CD4-positive, alpha-beta T cell (primary cell): ENCODE measurements around the gene CUEDC1. TPM values are rescaled to one million over a fixed set of nuclear protein-coding genes. Genes with fewer than 3 reads are reported as not detected.

Source experiments
- ATAC-seq: fragments of 200-7000 bp; cut with Tn5 transposase; one replicate; pipeline ENCODE4 v1.10.0; 2022; ENCODE audit warnings: mild to moderate bottlenecking; ENCODE audit not compliant: poor library complexity
- CTCF ChIA-PET: fragments of 350-600 bp; sonication (Branson Sonifier 250); formaldehyde crosslinking; loops from one replicate; lab custom pipeline; 2021; ENCODE audit warnings: antibody characterized with exemption, inconsistent platforms; lab: Charles Lee
- POLR2A ChIA-PET: fragments of 350-600 bp; sonication (Branson Sonifier 250); formaldehyde crosslinking; loops from one replicate; lab custom pipeline; 2021; ENCODE audit warnings: antibody characterized with exemption, inconsistent platforms; lab: Charles Lee
- DNase-seq, 14 experiments: peaks; one replicate each; pipeline ENCODE4 v3.0.0-alpha.2; 2013 to 2020; ENCODE audit warnings: mixed read lengths in 2 of 14
- H3K27ac ChIP-seq, 2 donors: one replicate each; pipeline versions ENCODE4 v1.5.1 to v1.7.0; 2013; ENCODE audit warnings: low read length in 2 of 2, low read depth in 1 of 2, mild to moderate bottlenecking in 1 of 2
- H3K27me3 ChIP-seq, 2 experiments: 1 replicate in 1 of 2; 2 replicates in 1 of 2; pipeline versions ENCODE4 v1.6.1 to v1.7.0; 2013; ENCODE audit warnings: low read length in 2 of 2, control low read depth in 1 of 2, mild to moderate bottlenecking in 1 of 2, moderate library complexity in 1 of 2; ENCODE audit not compliant: insufficient read depth in 2 of 2, control insufficient read depth in 1 of 2
- H3K36me3 ChIP-seq: one replicate; pipeline ENCODE4 v1.6.1; 2013; ENCODE audit warnings: low read length, control low read depth; ENCODE audit not compliant: insufficient read depth
- H3K4me1 ChIP-seq: one replicate; pipeline ENCODE4 v1.6.1; 2013; ENCODE audit warnings: low read length, control low read depth; ENCODE audit not compliant: insufficient read depth
- H3K4me3 ChIP-seq: one replicate; pipeline ENCODE4 v1.5.1; 2013; ENCODE audit warnings: mild to moderate bottlenecking, low read length, moderate library complexity
- H3K9me3 ChIP-seq, 2 experiments: 1 replicate in 1 of 2; 2 replicates in 1 of 2; pipeline versions ENCODE4 v1.6.1 to v1.7.0; 2013; ENCODE audit warnings: low read length in 2 of 2, mild to moderate bottlenecking in 2 of 2, control low read depth in 1 of 2, moderate library complexity in 1 of 2; ENCODE audit not compliant: control insufficient read depth in 1 of 2, insufficient read depth in 1 of 2
- H3K27ac Mint-ChIP-seq: one replicate; pipeline ENCODE4 v1.8.0; 2020; ENCODE audit warnings: mixed read lengths
- H3K27me3 Mint-ChIP-seq: one replicate; pipeline ENCODE4 v1.8.0; 2021; ENCODE audit warnings: mixed read lengths
- H3K36me3 Mint-ChIP-seq: one replicate; pipeline ENCODE4 v1.8.0; 2021; ENCODE audit warnings: low read depth, mixed read lengths
- H3K4me1 Mint-ChIP-seq: one replicate; pipeline ENCODE4 v1.8.0; 2021; ENCODE audit warnings: low read depth, mixed read lengths
- H3K4me3 Mint-ChIP-seq: one replicate; pipeline ENCODE4 v1.8.0; 2020; ENCODE audit warnings: mild to moderate bottlenecking, mixed read lengths
- H3K9me3 Mint-ChIP-seq: one replicate; pipeline ENCODE4 v1.8.0; 2020; ENCODE audit warnings: mixed read lengths
- intact Hi-C, 2 experiments: fragments of 100-400 bp; cut with DNase I in 1 of 2; cut with micrococcal nuclease in 1 of 2; formaldehyde crosslinking; loops; one replicate each; pipeline versions ENCODE4 v1.15.1 to v1.9.0; 2023 to 2025; cut with DNase I, micrococcal nuclease
- total RNA-seq, 174 experiments: library from RNA in 2 of 174; stranded (reverse) in 2 of 174; gene quantifications; one replicate each; pipeline ENCODE4 v1.2.3 and lab custom pipeline; 2021 to 2026
- TF ChIP-seq, protein P1 (sequence below): fragments of 200-600 bp; IDR thresholded peaks from one replicate; pipeline ENCODE4 v1.8.0; 2022; ENCODE audit warnings: antibody characterized with exemption, mild to moderate bottlenecking

Gene CUEDC1
- total RNA-seq, 2 experiments from 2014 or later = 0.41 to 1.0 TPM

DNA sequence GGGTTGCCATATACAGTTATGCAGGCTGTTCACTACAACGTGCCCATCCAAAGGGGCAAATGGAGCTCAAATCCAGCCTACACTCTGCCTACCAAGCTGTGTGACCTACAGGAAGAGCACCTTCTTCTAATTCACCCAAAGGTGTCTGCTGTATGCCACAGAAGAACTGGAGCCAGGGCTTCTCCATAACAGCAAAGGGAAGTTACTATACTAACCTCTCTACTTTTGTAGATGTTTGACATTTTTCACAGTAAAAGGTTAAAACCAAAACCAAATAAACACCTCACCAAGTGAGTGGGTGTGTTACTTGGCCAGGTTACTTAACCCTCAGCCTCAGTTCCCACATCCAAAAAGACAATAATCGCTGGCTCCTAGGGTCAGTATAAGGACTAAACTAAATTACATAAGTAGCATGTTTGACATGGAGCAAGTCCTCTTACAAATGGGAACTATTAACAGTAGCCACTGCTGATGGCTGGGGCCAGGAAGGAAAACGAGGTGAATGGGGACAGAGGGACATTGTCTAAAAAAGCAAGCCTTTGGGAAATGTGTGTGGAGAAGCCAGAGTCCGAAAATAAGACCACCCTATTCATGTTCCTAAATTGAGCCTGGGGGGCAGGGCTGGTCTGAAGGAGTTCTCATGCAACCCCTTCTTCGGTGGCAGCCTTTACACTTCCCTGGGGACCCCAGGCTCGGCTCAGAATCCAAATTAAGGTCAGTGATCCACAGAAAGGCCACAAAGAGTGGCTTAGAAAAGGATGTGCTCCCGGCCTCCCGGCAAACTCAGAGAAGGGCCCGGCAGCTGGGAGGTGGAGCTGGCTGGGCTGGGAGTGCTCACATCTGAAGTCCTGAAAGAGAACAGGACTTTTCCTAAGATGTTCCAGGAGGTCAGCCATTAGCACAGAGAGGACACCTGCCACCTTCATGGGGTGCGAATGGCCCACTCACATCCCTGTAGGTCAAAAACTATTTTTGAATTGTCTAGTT lies 13.5 kb downstream of the CUEDC1 start:
- H3K36me3 ChIP-seq = no peaks in the 10 kb centered on the region
- intact Hi-C loops = no loop called here
- no peak overlapping the region for H3K4me3 ChIP-seq
- no peak overlapping the region for H3K4me3 Mint-ChIP-seq
- H3K27me3 Mint-ChIP-seq = peaks cover 20% of the 10 kb centered on the region
- DNase-seq (no peak), ATAC-seq (no peak)
- peaks cover 12% of the 10 kb centered on the region for H3K4me1 Mint-ChIP-seq
- peaks cover 0 to 3% of the 10 kb centered on the region in 2 experiments for H3K27me3 ChIP-seq
- POLR2A ChIA-PET = no interaction called here
- TF ChIP-seq, protein P1, sequence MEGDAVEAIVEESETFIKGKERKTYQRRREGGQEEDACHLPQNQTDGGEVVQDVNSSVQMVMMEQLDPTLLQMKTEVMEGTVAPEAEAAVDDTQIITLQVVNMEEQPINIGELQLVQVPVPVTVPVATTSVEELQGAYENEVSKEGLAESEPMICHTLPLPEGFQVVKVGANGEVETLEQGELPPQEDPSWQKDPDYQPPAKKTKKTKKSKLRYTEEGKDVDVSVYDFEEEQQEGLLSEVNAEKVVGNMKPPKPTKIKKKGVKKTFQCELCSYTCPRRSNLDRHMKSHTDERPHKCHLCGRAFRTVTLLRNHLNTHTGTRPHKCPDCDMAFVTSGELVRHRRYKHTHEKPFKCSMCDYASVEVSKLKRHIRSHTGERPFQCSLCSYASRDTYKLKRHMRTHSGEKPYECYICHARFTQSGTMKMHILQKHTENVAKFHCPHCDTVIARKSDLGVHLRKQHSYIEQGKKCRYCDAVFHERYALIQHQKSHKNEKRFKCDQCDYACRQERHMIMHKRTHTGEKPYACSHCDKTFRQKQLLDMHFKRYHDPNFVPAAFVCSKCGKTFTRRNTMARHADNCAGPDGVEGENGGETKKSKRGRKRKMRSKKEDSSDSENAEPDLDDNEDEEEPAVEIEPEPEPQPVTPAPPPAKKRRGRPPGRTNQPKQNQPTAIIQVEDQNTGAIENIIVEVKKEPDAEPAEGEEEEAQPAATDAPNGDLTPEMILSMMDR = no peak
- H3K4me1 ChIP-seq = peaks cover 12% of the 10 kb centered on the region
- no peaks in the 10 kb centered on the region for H3K9me3 ChIP-seq
- CTCF ChIA-PET = no interaction called here
- H3K36me3 Mint-ChIP-seq = no peaks in the 10 kb centered on the region
- no peak overlapping the region for H3K27ac Mint-ChIP-seq
- H3K27ac ChIP-seq = no peak overlapping the region
- H3K9me3 Mint-ChIP-seq = no peaks in the 10 kb centered on the region

DNA sequence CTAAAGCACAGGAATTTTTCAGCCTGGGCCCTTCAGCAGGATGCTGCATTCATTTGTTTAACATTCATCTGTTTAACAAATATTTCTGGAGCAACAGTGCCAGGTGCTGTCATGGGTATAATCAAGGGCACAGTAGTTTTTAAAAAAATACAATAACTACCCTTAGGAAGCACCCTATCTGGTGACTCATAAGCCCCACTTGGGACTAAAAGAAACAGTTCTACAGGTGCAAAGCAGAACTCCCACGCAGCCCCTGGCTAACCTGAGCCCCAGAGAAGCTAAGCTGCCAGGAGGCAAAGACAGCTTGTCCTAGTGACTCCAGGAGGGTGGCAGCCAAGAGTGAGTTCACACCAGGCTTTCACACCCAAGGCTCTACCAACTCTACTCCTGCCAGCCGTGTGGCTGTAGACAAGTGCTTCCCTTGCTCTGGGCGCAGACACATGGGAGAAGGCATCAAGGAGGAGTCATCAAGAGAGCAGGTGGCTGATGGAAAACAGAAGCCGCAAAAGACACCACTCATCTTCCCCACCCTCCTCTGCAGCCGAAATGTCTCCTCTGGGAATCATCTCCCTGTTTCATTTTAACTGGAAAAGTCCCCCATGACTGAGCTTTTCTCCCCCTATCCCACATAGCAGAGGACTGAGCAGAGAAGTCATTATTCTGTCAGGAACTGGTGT lies 14.4 kb downstream of the CUEDC1 start:
- ChIA-PET POLR2A (no interaction called here), CTCF (interaction anchor here (0.7 kb wide), 1 partner anchor 12 kb away, joined by 3 read pairs; no protein-coding TSS in a partner anchor)
- Histone ChIP-seq H3K27ac (no peak overlapping the region), H3K4me3 (no peak overlapping the region), H3K36me3 (no peaks in the 10 kb centered on the region), H3K9me3 (no peaks in the 10 kb centered on the region), H3K27me3 (peaks cover 0 to 3% of the 10 kb centered on the region in 2 experiments), H3K4me1 (peaks cover 4% of the 10 kb centered on the region)
- Mint-ChIP-seq H3K27me3 (peaks cover 20% of the 10 kb centered on the region), H3K27ac (no peak overlapping the region), H3K4me1 (peaks cover 4% of the 10 kb centered on the region), H3K36me3 (no peaks in the 10 kb centered on the region), H3K4me3 (no peak overlapping the region), H3K9me3 (no peaks in the 10 kb centered on the region)
- no peak for ATAC-seq
- intact Hi-C loops = no loop called here
- TF ChIP-seq, protein P1 = no peak
- DNase-seq = no peak

DNA sequence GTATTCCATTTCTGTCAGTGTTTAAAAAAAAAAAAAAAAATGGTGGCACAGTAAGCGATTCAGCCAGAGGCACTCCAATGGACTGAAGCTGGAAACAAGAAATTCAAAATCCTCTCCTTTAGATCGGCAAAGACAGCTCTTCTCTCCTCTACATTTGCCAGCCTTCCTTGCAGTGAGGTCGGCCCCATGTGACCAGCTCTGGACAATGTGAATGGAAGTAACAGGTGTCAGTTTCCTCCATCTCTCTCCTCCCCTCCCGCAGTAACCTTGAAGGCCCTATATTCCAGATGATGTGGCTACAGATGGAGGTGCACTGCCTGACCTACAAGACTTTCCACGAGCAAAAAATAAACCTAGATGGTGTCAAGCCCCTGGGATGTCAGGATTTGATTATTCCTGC lies 15.0 kb downstream of the CUEDC1 start:
- H3K9me3 ChIP-seq = no peaks in the 10 kb centered on the region
- POLR2A ChIA-PET = no interaction called here

More for the DNA sequence above, 15.0 kb downstream of the CUEDC1 start:
- H3K36me3 ChIP-seq = no peaks in the 10 kb centered on the region
- no peak overlapping the region for H3K27ac ChIP-seq
- CTCF ChIA-PET = interaction anchor here (0.7 kb wide), 1 partner anchor 13 kb away, joined by 3 read pairs; no protein-coding TSS in a partner anchor
- Mint-ChIP-seq H3K27me3 (peaks cover 20% of the 10 kb centered on the region), H3K4me3 (no peak overlapping the region), H3K27ac (no peak overlapping the region), H3K9me3 (no peaks in the 10 kb centered on the region), H3K4me1 (peaks cover 4% of the 10 kb centered on the region), H3K36me3 (no peaks in the 10 kb centered on the region)
- peaks cover 0 to 3% of the 10 kb centered on the region in 2 experiments for H3K27me3 ChIP-seq
- no peak for ATAC-seq
- intact Hi-C loops = no loop called here
- H3K4me3 ChIP-seq = no peak overlapping the region
- TF ChIP-seq, protein P1 = no peak
- DNase-seq = no peak
- peaks cover 4% of the 10 kb centered on the region for H3K4me1 ChIP-seq
